Dedifferentiated amniotic fluid mesenchymal stem cell (primary cell): ENCODE data around the gene NOS1AP.

ENCODE experiments used
- DNase-seq: peaks from one replicate; pipeline ENCODE4 v3.0.0-alpha.2; 2016; ENCODE audit errors: extremely low spot score

The NOS1AP gene

GRCh38 chr1:162385702-162386101 lies 316.2 kb downstream of the NOS1AP start:
- DNase-seq, result no peak

- no peak for DNase-seq
These were observed 317.1 kb downstream of the NOS1AP start for GRCh38 chr1:162386292-162387225.

GRCh38 chr1:162387226-162388082 lies 318.0 kb downstream of the NOS1AP start:
- DNase-seq, result no peak

- DNase-seq, result no peak
These were observed 318.6 kb downstream of the NOS1AP start for GRCh38 chr1:162388083-162388594.

GRCh38 chr1:162388615-162389014 lies 319.1 kb downstream of the NOS1AP start:
- DNase-seq, result no peak

GRCh38 chr1:162389021-162389818 lies 319.7 kb downstream of the NOS1AP start:
- no peak for DNase-seq

GRCh38 chr1:162389971-162390370 lies 320.5 kb downstream of the NOS1AP start:
- no peak for DNase-seq

GRCh38 chr1:162390396-162391185 lies 321.1 kb downstream of the NOS1AP start:
- DNase-seq, result no peak

GRCh38 chr1:162391790-162392563 lies 322.5 kb downstream of the NOS1AP start:
- DNase-seq, result peak; percentile 63

- DNase-seq, result no peak
These were observed 326.9 kb downstream of the NOS1AP start for GRCh38 chr1:162396201-162396906.

GRCh38 chr1:162397039-162397448 lies 327.6 kb downstream of the NOS1AP start:
- no peak for DNase-seq

- no peak for DNase-seq
These were observed 328.6 kb downstream of the NOS1AP start for GRCh38 chr1:162397943-162398560.

GRCh38 chr1:162398999-162399580 lies 329.6 kb downstream of the NOS1AP start:
- DNase-seq, result no peak

GRCh38 chr1:162400790-162401355 lies 331.4 kb downstream of the NOS1AP start:
- no peak for DNase-seq

GRCh38 chr1:162404550-162405160 lies 335.2 kb downstream of the NOS1AP start:
- peak; percentile 34 for DNase-seq

- DNase-seq, result no peak
These were observed 336.3 kb downstream of the NOS1AP start for GRCh38 chr1:162405800-162406199.

GRCh38 chr1:162406811-162407210 lies 337.3 kb downstream of the NOS1AP start:
- DNase-seq, result no peak

GRCh38 chr1:162407539-162407938 lies 338.0 kb downstream of the NOS1AP start:
- DNase-seq, result no peak
